NCI-H1048 (cell line): ENCODE data around the gene ME3.
A peak's percentile ranks its signal among the peaks of the same experiment; 100 is the strongest.
"Not testable (repeated sequence)": the region's sequence is repeated elsewhere in the genome, so short reads cannot be mapped to it uniquely, and the experiment has no call there.

Experiments
- DNase-seq: peaks from one replicate; lab custom pipeline; 2025; lab: John Stamatoyannopoulos, UW

Gene ME3

DNA sequence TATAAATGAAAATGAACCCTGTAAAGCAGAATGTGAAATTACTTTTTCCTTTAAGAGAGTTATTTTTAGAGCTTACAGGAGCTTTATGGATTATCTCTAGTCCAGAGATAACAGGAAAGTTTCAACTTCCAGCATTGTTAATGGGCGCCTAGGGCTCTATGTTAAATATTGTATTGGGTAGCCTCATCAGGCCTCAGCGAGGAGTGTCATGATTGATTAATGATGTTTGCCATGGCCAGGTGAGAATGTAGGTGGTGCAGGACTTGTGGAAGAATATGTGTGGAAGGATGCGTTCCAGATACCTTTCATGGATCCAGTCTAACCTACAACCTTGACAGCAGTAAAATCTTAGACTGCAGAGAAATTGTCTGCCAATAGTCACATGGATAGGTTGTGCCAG lies 50.6 kb downstream of the ME3 start:
- DNase-seq: no peak

DNA sequence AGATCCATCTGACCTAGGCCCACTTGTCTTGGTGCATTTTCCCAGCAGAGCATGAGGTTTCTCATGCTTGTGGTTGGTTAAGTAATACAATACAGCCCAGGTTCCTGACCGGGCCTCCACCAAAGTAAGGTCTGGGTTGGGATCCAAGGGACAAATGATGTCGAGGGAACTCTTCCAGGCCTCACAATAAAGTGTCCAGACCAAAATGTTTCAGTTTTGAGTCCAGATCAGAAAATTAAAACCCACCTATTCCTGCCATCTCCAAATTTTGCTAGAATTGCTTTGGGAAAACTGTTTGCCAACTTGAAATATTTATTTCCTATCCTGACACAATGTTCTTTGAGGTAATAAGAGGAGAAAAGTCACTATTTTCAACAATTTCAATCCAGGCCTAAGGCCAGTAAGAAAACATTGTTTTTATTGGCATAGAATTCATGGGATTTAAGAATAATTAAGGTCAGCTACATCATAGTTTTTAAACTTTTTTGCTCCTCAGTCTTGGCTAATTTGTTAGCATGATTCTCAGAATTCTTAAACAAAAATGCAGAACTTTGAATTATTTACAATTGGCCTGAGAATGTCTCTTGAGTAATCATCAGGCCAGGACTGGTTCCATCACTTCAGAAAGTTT lies 51.4 kb downstream of the ME3 start:
- no peak for DNase-seq

DNA sequence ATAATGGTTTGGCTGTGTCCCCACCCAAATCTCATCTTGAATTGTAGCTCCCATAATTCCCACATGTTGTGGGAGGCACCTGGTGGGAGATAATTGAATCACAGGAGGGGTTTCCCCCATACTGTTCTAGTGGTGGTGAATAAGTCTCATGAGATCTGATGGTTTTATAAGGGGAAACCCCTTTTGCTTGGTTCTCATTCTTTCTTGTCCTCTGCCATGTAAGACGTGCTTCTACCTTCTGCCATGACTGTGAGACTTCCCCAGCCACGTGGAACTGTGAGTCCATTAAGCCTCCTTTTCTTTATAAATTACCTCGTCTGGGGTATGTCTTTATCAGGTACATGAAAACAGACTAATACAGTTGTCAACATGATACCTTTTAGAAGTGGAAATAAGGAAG lies 53.0 kb downstream of the ME3 start:
- not testable (repeated sequence) for DNase-seq

DNA sequence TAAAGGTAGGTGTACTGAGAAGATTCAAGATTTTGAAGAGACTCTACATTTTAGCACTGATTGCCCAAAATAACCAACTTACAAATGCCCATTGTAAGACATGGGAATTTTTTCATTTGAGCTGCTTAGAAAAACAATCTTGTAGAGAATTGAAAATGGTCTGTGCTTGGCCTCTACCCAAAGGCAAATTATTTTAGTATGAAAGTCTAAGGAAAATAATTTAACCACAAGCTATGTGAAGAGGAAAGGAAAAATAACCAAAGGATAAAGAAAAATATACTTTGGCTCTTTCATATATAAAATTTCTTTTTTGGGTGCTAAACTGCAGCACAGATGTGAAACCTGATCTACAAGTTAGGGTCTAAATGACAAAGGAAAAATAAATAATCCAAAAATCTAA lies 54.9 kb downstream of the ME3 start:
- no peak for DNase-seq

DNA sequence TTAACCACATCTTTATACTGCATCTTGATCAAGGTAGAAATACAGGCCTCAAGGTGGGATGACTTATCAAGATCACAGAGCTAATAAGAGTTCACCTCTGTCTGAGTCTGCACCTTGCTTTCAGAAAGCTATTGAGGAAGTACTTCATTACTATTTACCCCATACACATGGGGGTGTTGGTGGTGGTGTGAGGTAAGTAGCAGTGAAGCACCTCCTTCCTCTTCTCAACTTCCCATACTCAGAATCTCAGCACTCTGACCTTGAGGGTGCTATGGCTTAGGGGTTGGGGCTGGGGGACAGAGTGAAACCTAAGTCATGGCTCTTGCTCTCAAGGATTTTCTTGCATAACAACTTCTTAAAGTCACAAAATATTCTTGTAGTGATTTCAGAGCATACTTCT lies 56.9 kb downstream of the ME3 start:
- DNase-seq: no peak

DNA sequence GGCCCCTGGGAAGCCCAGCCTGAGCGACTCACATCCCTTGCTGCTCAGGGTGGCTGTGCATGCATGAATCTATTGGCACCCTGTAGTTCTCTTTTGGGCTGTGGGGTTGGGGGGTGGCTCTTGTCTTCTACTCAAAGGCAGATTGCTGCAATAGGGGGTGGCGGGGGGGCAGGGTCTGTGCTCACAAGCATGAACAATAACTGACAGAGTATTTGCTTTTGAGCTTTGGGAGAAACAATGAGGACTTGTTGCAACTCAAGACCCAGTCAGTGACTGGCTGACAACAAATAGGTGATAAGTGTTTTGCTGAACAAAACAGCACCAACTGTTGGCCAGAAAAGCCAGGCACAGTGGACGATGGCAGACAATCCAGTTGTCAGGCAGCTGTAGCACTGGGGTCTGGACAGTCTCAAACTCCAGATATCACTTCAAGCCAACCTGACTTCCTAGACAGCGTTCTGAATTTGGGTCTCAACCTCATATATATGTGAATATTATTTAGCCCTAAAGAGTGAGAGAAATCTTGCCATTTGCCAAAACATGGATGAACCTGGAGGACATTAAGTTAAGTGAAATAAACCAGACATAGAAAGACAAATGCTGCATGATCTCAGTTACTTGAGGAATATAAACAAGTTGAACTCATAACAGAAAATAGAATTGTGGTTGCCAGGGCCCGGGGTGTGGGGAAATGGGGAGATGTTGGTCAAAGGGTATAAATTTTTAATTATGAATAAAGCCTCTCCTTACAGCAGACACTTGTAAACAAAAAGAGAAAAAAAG lies 61.7 kb downstream of the ME3 start:
- DNase-seq: no peak

DNA sequence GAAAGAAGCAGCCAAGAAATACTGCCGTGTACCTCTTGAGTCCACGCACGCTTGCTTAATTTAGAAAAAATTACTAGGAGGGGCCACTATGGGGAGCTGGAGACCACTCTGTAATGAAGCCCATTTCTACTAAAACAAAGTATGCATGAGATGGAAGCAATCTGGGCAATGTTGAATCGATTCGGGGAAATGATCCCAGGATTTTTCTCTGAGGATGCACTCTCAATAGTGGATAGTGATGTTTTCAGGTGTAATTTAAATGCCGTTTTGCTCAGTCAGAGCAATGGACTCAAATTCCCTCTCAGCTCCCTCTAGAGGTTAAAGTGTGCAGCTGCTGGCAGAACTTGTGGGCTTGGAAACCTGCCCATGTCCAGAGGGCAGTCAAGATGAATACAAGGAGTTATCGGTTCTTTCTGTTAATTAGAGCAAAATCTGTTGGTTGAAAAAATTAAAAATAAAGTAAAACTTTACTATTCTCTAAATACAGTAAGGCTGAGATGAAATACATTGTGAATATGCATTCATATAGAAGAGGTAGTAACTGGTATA lies 64.1 kb downstream of the ME3 start:
- no peak for DNase-seq

DNA sequence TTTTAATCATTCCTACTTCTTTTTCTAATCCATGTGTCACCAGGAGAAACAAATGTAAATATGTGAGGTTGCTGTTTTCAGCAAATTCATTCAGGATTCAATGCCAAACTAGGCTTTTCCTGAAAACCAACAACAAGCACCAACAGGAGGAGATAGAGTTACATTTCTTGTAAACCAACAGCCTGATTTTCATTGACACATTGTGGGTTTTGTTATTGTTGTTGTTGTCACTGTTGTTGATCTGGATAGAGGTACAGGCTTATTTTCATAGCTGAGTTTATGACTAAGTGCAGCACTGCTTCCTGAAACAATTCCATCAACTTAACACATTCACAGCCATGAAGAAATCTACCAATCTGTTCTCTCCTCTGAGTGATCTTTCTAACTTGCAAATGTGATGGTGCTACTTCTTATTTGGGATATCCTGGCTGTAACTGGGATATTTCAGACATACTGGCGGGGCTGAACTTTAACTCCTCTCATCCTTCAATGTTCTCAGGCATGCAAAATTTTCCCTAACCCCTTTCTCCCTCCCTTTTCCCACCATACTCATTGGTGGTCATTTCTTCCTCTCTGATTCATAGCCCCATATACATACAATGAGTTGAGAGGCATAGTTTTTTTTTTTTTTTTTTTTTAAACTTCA lies 65.5 kb downstream of the ME3 start:
- no peak for DNase-seq

DNA sequence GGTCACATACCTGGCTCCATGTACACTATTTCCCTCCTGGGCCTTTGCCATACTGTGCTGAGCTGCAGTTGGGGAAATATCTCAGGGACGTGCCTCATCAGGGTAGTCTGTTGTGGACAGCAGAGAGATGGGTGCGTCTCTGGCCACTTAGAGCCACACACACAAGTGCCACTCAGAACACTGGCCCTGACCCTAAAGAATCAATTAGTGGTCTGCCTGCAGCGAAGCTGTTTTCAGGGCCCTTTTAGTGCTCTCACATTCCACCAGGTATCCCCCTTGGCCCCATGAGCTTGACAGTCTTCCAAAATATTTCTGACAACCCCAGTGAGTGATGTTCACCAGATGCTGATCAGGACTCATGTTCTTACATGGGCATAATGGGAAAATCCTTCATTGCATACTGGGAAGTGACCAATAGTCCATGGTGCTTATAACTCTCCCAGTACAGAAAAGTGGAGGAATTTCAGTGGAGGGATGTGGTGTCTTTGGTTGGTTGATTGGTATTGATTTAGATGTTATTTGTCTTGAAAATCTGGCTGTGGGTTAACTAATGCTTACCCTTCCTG lies 66.1 kb downstream of the ME3 start:
- DNase-seq: no peak

DNA sequence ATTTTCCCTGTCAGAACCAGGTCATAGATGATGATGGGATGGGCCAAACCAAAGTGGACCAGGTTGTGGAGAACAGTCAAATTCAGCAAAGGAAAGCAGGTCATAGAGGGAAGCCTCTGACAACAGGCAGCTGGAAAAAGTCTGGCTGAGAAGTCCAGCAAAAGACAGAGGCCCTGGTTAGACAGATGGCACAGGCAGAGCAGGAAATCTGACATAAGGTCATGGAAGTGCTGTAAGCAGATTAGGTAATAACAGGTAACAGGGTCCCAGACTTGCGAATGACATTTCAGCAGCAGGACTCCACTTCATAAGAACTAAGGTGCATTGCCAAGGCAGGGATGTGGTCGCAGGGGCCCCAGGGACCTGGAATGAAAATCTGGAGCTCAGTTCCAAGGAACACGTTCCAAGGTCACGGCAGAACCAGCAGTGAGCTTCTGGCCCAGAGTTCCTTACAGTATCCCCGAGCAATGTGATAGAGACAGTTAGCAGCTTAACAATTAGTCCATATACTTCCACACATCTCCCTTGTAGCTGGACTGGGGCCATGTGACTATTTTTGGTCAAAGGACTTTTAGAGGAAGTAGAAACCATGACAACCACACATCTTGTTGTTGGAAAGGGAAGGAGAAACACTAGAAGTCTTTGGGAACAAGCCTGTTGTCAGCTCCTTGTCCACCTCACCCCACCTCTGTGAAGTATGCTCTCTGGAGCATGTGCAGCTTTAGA lies 75.4 kb downstream of the ME3 start:
- DNase-seq: no peak

DNA sequence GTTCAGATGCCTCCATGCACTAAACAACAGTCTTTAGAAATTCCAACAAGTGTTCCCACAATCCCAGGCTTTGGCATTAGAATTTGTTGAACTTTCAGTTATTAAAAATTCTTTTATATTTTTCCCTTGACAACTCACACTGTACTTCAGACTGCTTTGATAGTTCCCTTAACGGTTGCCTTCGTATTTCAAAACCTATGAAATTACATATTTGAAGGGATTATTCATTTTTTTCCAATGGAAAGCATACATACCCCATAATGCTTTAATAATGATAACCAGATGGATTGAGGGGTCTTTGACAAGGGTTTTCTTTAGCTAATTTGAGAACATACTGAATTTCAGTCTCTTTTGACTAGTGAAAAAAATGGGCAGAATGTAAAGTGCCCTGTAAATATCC lies 76.5 kb downstream of the ME3 start:
- no peak for DNase-seq

DNA sequence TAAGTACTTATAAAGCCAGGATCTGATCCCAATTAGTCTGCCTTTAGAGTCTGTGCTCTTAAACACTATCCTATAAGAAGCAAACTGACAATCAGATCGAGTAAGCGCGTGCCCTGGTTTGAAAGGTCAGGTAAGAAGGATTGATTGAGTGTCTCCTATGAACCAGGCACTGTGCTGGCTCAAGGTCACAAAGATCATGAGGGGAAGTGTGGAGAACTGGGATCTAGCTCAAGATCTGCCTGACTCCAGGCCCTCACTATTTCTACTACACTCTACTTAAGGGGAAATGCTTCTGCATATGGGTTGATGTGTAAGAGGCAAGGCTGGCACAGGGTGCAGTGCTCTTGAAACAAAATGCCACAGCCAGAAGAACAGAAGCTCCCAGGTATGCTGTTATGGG lies 77.0 kb downstream of the ME3 start:
- no peak for DNase-seq

DNA sequence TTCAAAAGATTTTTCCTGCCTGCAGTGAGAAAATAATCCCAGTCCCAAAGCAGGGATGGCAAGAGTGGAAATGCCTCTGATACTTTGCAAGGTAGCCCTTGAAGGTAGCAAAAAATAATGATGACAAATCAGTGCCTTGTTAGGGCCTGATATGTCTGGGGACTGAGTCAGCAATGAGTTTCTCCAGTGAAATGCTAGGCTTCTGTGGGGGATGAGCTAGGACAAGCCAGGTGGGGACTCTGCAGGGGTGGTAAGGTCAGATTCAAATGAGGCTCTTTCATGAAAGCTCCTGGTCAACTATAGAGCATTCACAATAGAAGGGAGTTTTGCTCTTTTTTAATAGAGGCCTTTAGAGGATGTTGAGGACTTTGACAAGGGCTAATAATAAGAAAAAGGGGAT lies 77.7 kb downstream of the ME3 start:
- no peak for DNase-seq

DNA sequence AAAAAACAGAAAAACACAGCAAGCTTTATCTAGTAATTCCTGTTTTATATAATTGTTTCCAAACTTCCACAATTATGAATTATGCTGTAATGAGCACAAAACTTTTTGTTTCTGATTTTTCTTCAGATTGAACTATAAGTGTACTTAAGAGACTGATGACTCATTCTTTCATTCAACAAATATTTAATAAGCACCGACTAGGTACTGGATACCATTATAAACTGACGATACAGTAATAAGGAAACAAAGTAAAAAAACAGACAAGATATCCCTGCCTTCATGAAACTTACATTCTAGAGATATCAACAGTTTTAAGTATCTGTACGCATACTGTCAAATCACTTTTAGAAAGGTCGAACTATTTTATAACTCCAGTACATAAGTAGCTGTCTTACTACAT lies 78.6 kb downstream of the ME3 start:
- DNase-seq: no peak

DNA sequence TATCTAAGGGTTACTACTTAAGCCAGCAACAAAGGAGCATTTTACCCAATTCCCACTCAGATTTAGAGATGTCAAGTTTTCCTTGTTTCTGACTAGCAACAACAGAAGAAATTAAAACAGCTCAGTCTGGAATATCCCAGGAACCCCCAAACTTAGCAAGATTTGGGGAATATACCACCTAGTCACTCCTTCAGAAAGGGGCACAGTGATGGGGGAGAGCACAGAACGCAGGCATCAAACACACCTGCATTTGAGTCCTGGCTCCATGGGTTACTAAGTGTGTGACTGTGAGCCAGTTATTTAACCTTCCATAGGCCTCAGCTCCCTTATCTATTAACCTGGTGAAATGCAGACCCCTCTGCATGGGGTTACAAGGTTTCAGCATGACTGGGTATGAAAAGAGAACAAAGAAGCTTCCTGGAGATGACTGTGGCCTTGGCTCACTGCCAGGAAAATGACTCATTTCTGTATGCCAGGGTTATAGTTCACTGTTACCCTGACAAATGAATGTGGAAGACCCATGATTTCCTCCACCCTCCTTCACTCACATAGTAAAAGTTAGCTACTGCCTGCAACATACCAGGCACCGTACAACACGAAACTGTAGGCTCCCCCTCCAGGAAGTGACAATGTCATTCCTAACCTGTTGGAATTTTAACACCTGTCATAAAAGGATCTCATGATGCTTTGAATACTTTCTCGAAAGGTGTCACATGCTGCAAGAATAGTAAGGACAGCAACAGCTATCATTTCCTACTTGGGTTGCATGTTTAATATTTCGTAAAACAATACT lies 79.6 kb downstream of the ME3 start:
- peak; percentile 48 for DNase-seq

DNA sequence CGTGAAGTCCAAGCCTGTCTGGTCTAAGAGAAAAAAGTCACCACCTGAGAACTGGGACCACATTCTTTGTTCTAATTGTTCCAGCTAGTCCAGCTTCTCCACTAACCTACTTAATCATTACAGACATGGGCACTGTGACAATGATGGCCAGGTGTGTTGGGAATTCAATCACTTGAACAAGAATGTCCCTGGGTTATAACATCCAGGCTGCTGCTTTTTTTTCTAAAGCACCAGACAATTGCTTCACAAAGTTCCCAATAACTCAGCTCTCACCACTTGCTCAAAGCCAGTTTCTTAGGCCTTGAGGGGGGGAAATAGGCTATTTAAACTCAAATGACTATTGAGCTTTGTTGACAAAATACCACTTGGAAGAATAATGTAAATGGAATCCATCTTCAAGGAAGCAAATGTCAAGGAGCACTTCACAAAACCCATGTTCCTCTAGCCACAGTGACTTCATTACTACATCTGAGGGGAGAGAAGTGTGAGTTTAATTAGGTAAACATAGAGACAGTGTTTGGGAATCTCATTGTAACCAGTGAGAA lies 80.3 kb downstream of the ME3 start:
- DNase-seq: no peak

DNA sequence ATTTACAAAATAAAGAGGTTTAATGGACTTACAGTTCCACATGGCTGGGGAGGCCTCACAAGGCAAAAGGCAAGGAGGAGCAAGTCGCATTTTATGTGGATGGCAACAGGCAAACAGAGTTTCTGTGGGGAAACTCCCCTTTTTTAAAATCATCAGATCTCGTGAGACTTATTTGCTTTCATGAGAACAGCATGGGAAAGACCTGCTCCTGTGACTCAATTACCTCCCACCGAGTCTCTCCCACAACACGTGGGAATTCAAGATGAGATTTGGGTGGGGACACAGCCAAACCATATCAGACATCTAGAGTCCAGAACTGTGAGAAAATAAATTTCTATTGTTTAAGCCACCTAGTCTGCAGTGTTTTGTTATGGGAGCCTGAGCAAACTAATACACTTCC lies 80.8 kb downstream of the ME3 start:
- no peak for DNase-seq

DNA sequence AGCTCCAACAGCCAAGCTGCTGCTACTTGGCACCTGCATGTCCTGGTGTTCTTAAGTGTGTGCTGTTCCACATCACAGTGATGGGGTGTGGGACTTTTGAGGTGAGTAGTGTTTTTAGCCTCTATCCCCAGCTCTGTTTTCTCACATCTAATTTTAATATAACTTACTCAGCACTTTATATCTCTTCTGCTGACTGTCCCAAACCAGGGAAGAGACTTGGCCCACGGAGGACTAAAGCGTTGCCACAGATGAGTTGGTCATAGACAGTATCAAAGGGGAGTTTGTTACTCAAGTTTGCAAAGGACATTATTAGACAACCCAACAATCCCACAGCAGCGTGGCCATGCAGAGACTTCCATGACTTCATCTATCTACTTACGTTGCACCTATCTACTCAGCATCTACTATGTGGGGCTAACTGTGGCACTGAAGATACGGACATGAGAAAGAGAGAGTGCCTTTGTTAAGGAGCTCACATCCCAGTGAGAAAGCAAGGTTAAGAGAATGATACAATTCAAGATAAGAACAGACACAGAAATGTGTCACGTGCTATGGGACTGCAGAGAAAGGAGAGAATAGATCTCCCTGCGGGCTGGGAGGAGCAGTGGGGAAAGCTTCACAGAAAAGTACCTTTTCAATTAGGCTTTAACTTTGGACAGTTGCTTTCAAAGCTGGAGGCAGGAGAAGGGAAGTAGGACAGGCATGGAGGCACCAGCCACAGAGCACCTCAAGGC lies 82.4 kb downstream of the ME3 start:
- DNase-seq: no peak

DNA sequence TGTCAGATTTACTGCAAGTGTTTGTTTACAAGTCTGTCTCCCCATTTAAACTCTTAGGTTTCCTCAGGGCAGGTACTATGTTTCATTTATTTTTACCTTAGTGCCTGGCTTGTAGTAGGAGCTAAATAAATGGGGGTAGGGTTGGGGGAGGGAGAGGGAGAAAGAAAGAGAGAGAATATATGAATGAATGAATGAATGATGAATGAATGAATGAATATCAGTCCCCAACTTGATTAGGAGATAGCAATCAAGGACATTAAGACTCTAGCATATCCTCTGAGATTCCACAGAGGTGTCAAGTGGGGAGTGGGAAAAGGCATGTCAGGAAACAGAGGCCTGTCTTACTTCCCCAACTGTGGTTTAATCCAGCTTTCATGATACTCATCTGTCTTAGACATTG lies 83.2 kb downstream of the ME3 start:
- no peak for DNase-seq

DNA sequence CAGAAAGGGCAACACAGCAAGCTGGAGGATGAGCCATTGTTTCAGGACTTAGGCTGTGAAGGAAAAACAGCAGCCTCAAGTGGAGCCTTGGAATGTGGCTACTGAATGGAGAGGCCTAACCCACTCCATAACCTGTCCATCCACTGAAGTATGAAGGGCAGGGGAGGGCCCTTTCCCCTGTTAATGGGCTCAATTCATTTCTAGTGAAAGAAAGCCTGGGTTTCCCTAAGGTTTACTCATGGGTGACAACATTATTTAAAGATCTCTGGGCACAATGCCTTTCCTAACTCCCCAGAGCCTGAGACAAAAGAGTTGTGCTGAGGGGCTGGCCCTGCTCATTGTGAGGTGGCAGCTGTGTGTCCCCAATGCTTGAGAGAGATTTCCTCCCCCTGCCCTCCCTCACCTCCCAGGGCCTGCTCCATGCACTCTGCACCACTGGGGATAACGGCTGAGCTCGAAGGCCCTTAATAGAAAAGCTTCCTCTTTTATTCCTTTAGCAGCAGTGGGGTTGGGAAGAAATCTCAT lies 83.8 kb downstream of the ME3 start:
- no peak for DNase-seq
